ENCODE data around the gene FER1L5.

GRCh38 chr2:96737251-96737650 lies 94.7 kb downstream of the FER1L5 start:
- TF ChIP-seq GATA2 (IDR thresholded peaks at IDR 0.05; ENCODE audit: low read depth, low read length) (no peak), GATA3 (IDR thresholded peaks at IDR 0.05; ENCODE audit: low read depth, low read length) (no peak)
